IMR-90 (cell line): ENCODE results near the gene GTF2A1. TPM values are rescaled to one million over a fixed set of nuclear protein-coding genes. Genes with fewer than 3 reads are reported as not detected.

ENCODE experiments used
- ATAC-seq: fragments of 200-7000 bp; cut with Tn5 transposase; 2 replicates; pipeline ENCODE4 v1.9.1; 2020; ENCODE audit warnings: low read depth, mild to moderate bottlenecking, moderate library complexity
- BruUV-seq: library from RNA; stranded (reverse); fragments of 400-500 nt; replicated peaks from 2 replicates; lab custom pipeline; 2021; lab: Mats Ljungman, UMichigan
- CTCF ChIA-PET: fragments of 300-600 bp; formaldehyde crosslinking; extraction: SDS; loops from one replicate; lab custom pipeline; 2021; ENCODE audit warnings: antibody characterized with exemption; lab: Yijun Ruan, JAX
- POLR2A ChIA-PET: fragments of 300-600 bp; sonication (Branson Sonifier 250); formaldehyde crosslinking; loops from one replicate; lab custom pipeline; 2022; ENCODE audit warnings: antibody characterized with exemption; ENCODE audit not compliant: unreplicated experiment; lab: Charles Lee
- DNase-seq: peaks from one replicate; pipeline ENCODE4 v3.0.0; 2013
- H2AFZ ChIP-seq: replicated peaks from 2 replicates; pipeline ENCODE3; 2013; ENCODE audit warnings: low read length, mild to moderate bottlenecking; ENCODE audit not compliant: poor library complexity
- H2AK5ac ChIP-seq: 2 replicates; pipeline ENCODE4 v1.6.1; 2013; ENCODE audit warnings: low read depth, low read length, inconsistent platforms
- H2AK9ac ChIP-seq: replicated peaks from 2 replicates; pipeline ENCODE3; 2013; ENCODE audit warnings: mild to moderate bottlenecking, low read depth, low read length, moderate library complexity; ENCODE audit not compliant: poor library complexity
- H2BK120ac ChIP-seq: 2 replicates; pipeline ENCODE4 v1.6.1; 2013; ENCODE audit warnings: low read depth, low read length, inconsistent platforms
- H2BK15ac ChIP-seq: 3 replicates; pipeline ENCODE4 v1.6.1; 2013; ENCODE audit warnings: low read depth, low read length, inconsistent platforms
- H2BK20ac ChIP-seq: 2 replicates; pipeline ENCODE4 v1.6.1; 2013; ENCODE audit warnings: low read depth, mild to moderate bottlenecking, inconsistent platforms, low read length, moderate library complexity
- H2BK5ac ChIP-seq: 2 replicates; pipeline ENCODE4 v1.6.1; 2013; ENCODE audit warnings: mild to moderate bottlenecking, low read depth, low read length, inconsistent platforms; ENCODE audit not compliant: poor library complexity, severe bottlenecking
- H3K14ac ChIP-seq: replicated peaks from 2 replicates; pipeline ENCODE4 v1.6.1; 2013; ENCODE audit warnings: low read depth, low read length, inconsistent platforms
- H3K18ac ChIP-seq: 2 replicates; pipeline ENCODE4 v1.6.1; 2013; ENCODE audit warnings: low read depth, low read length, control low read depth
- H3K23ac ChIP-seq: 2 replicates; pipeline ENCODE4 v1.6.1; 2013; ENCODE audit warnings: low read depth, low read length, inconsistent platforms
- H3K27ac ChIP-seq: 2 replicates; pipeline ENCODE4 v1.5.1; 2013; ENCODE audit warnings: mild to moderate bottlenecking, control low read depth, low read length; ENCODE audit not compliant: insufficient read depth
- H3K27me3 ChIP-seq: 2 replicates; pipeline ENCODE4 v1.6.1; 2013; ENCODE audit warnings: low read length; ENCODE audit not compliant: control insufficient read depth, insufficient read depth
- H3K36me3 ChIP-seq: 2 replicates; pipeline ENCODE4 v1.6.1; 2013; ENCODE audit warnings: low read length, mixed read lengths; ENCODE audit not compliant: control insufficient read depth, insufficient read depth
- H3K4ac ChIP-seq: 2 replicates; pipeline ENCODE4 v1.6.1; 2013; ENCODE audit warnings: low read depth, low read length, inconsistent platforms
- H3K4me1 ChIP-seq: 2 replicates; pipeline ENCODE4 v1.6.1; 2013; ENCODE audit warnings: low read length, mixed read lengths; ENCODE audit not compliant: control insufficient read depth, insufficient read depth
- H3K4me2 ChIP-seq: 2 replicates; pipeline ENCODE4 v1.6.1; 2013; ENCODE audit warnings: low read depth, mild to moderate bottlenecking, control low read depth, low read length, moderate library complexity
- H3K4me3 ChIP-seq: 2 replicates; pipeline ENCODE4 v1.5.1; 2013; ENCODE audit warnings: low read depth, mild to moderate bottlenecking, control low read depth, low read length, moderate library complexity; ENCODE audit not compliant: insufficient read depth
- H3K56ac ChIP-seq: 2 replicates; pipeline ENCODE4 v1.6.1; 2013; ENCODE audit warnings: low read length, inconsistent platforms; ENCODE audit not compliant: insufficient read depth; ENCODE audit errors: extremely low read depth
- H3K79me1 ChIP-seq, 2 experiments: 2 replicates each; pipeline ENCODE4 v1.6.1; 2013; ENCODE audit warnings: low read length in 2 of 2, inconsistent platforms in 1 of 2, low read depth in 1 of 2
- H3K9ac ChIP-seq: 2 replicates; pipeline ENCODE4 v1.6.1; 2013; ENCODE audit warnings: low read depth, low read length, control low read depth
- H3K9me1 ChIP-seq: 2 replicates; pipeline ENCODE4 v1.6.1; 2013; ENCODE audit warnings: low read length, inconsistent platforms; ENCODE audit not compliant: insufficient read depth
- H3K9me3 ChIP-seq: 2 replicates; pipeline ENCODE4 v1.6.1; 2013; ENCODE audit warnings: low read length; ENCODE audit not compliant: control insufficient read depth, insufficient read depth
- H4K20me1 ChIP-seq: 2 replicates; pipeline ENCODE4 v1.6.1; 2013; ENCODE audit warnings: low read length, inconsistent platforms; ENCODE audit not compliant: insufficient read depth
- H4K5ac ChIP-seq: 2 replicates; pipeline ENCODE4 v1.6.1; 2013; ENCODE audit warnings: mild to moderate bottlenecking, low read depth, low read length, control low read depth
- H4K8ac ChIP-seq, 2 experiments: 2 replicates each; pipeline ENCODE4 v1.6.1; 2013; ENCODE audit warnings: low read depth in 2 of 2, low read length in 2 of 2, control low read depth in 1 of 2, inconsistent platforms in 1 of 2
- H4K91ac ChIP-seq: 2 replicates; pipeline ENCODE4 v1.6.1; 2013; ENCODE audit warnings: low read depth, low read length, inconsistent platforms; ENCODE audit not compliant: insufficient read depth
- BHLHE40 ChIP-seq: fragments of 150-350 bp; IDR thresholded peaks from 2 replicates; pipeline ENCODE4 v1.6.1; 2016; ENCODE audit warnings: mild to moderate bottlenecking, low read depth, low read length
- CEBPB ChIP-seq: IDR thresholded peaks from 2 replicates; pipeline ENCODE4 v1.6.1; 2012; ENCODE audit warnings: low read depth, low read length, improper control_type of control experiment
- CHD1 ChIP-seq: IDR thresholded peaks from 2 replicates; pipeline ENCODE4 v1.6.1; 2012; ENCODE audit warnings: low read depth, low read length, improper control_type of control experiment
- CTCF ChIP-seq: conservative IDR thresholded peaks from 2 replicates; pipeline ENCODE4 v1.5.1; 2012; ENCODE audit warnings: mild to moderate bottlenecking, low read depth, low read length, improper control_type of control experiment
- ELK1 ChIP-seq: fragments of 150-350 bp; IDR thresholded peaks from 2 replicates; pipeline ENCODE4 v1.6.1; 2016; ENCODE audit warnings: low read depth, mild to moderate bottlenecking, low read length, moderate library complexity, borderline replicate concordance
- FOS ChIP-seq: fragments of 150-350 bp; IDR thresholded peaks from 2 replicates; pipeline ENCODE4 v1.6.1; 2016; ENCODE audit warnings: low read depth, low read length
- MAFK ChIP-seq: IDR thresholded peaks from 2 replicates; pipeline ENCODE4 v1.6.1; 2012; ENCODE audit warnings: low read depth, low read length, improper control_type of control experiment
- MAZ ChIP-seq: IDR thresholded peaks from 2 replicates; pipeline ENCODE4 v1.6.1; 2012; ENCODE audit warnings: low read depth, mild to moderate bottlenecking, low read length, improper control_type of control experiment, moderate library complexity, borderline replicate concordance
- MXI1 ChIP-seq: IDR thresholded peaks from 2 replicates; pipeline ENCODE4 v1.6.1; 2012; ENCODE audit warnings: low read depth, mild to moderate bottlenecking, low read length, moderate library complexity, borderline replicate concordance
- NFE2L2 ChIP-seq: fragments of 150-350 bp; IDR thresholded peaks from 2 replicates; pipeline ENCODE4 v1.6.1; 2016; ENCODE audit warnings: low read depth, mild to moderate bottlenecking, low read length
- POLR2A ChIP-seq: IDR thresholded peaks from 2 replicates; pipeline ENCODE4 v1.6.1; 2012; ENCODE audit warnings: mild to moderate bottlenecking, low read depth, low read length
- RAD21 ChIP-seq: IDR thresholded peaks from 2 replicates; pipeline ENCODE4 v1.6.1; 2012; ENCODE audit warnings: low read length, improper control_type of control experiment
- RCOR1 ChIP-seq: IDR thresholded peaks from 2 replicates; pipeline ENCODE4 v1.6.1; 2012; ENCODE audit warnings: mild to moderate bottlenecking, low read length, improper control_type of control experiment; ENCODE audit not compliant: insufficient replicate concordance
- RFX5 ChIP-seq: IDR thresholded peaks from 2 replicates; pipeline ENCODE4 v1.8.0; 2012; ENCODE audit warnings: low read depth, mild to moderate bottlenecking, low read length, moderate library complexity
- SMC3 ChIP-seq: fragments of 150-350 bp; IDR thresholded peaks from 2 replicates; pipeline ENCODE4 v1.6.1; 2016; ENCODE audit warnings: low read depth, mild to moderate bottlenecking, antibody characterized with exemption, low read length, moderate library complexity
- USF2 ChIP-seq: fragments of 150-350 bp; IDR thresholded peaks from 2 replicates; pipeline ENCODE4 v1.6.1; 2017; ENCODE audit warnings: mild to moderate bottlenecking, antibody characterized with exemption, low read length, low read depth
- WGBS, 2 experiments: methylation state at CpG; one replicate each; pipeline versions ENCODE4 v1.1.5 to v1.1.7; 2013; ENCODE audit warnings: missing lambda C conversion rate in 2 of 2; ENCODE audit not compliant: insufficient read length in 1 of 2; ENCODE audit errors: extremely low coverage in 2 of 2; 5-methylcytosine and 5-hydroxymethylcytosine counted together
- dilution Hi-C: fragments of 300-500 bp; cut with HindIII; formaldehyde crosslinking; loops from one replicate; pipeline ENCODE4 v1.14.3; 2018; ENCODE audit warnings: low sequenced_read_pairs; ENCODE audit not compliant: unreplicated experiment
- in situ Hi-C: fragments of 300-500 bp; cut with MboI; formaldehyde crosslinking; loops from 3 replicates; pipeline ENCODE4 v1.14.3; 2019; ENCODE audit warnings: low sequenced_read_pairs, inconsistent platforms, mixed read lengths
- intact Hi-C: fragments of 100-400 bp; cut with micrococcal nuclease; formaldehyde crosslinking; loops from 2 replicates; pipeline ENCODE4 v1.10.0; 2022
- polyA plus RNA-seq, 3 experiments: library from polyadenylated mRNA; depleted of rRNA; stranded (reverse); fragments of >200 nt; gene quantifications; 2 replicates each; pipeline ENCODE4 v1.2.3, GENCODE V29; 2012; ENCODE audit warnings: low replicate concordance in 1 of 3
- total RNA-seq: library from RNA; depleted of rRNA; stranded (reverse); fragments of >200 nt; gene quantifications from 2 replicates; pipeline ENCODE4 v1.2.3, GENCODE V29; 2012

The GTF2A1 gene
- total and polyA plus RNA-seq, 2 of the 4 experiments (the other 2 are of a cell fraction), result 16.0 to 60.4 TPM

- no peak overlapping the region for H3K4me2 ChIP-seq
- no peak overlapping the region for H2BK5ac ChIP-seq
- CTCF ChIA-PET, result no interaction called here
- H4K5ac ChIP-seq, result no peak overlapping the region
- H3K36me3 ChIP-seq, result peaks cover 4% of the 10 kb centered on the region
- H3K9me3 ChIP-seq, result no peaks in the 10 kb centered on the region
- no peak overlapping the region for H3K27ac ChIP-seq
- no peak overlapping the region for H2AK9ac ChIP-seq
- H2BK15ac ChIP-seq, result no peak overlapping the region
- no peak overlapping the region for H2AFZ ChIP-seq
- TF ChIP-seq RAD21 (no peak), CTCF (no peak), MXI1 (no peak), MAFK (no peak), POLR2A (no peak), BHLHE40 (no peak), ELK1 (no peak), USF2 (no peak), RFX5 (no peak), CHD1 (no peak), FOS (no peak), MAZ (no peak), RCOR1 (no peak), NFE2L2 (no peak), SMC3 (no peak), CEBPB (no peak)
- H2AK5ac ChIP-seq, result no peak overlapping the region
- no peak overlapping the region for H4K8ac ChIP-seq
- ATAC-seq (no peak), DNase-seq (no peak)
- H3K79me1 ChIP-seq, result peaks cover 0 to 7% of the 10 kb centered on the region in 2 experiments; a peak in 1 of 4 replicates
- peaks cover 3% of the 10 kb centered on the region; the same call in 1 of the 2 replicates for H3K4me1 ChIP-seq
- no TSS peak for BruUV-seq
- H4K20me1 ChIP-seq, result no peaks in the 10 kb centered on the region
- dilution Hi-C loops, result no loop called here
- intact Hi-C loops, result no loop called here
- no peak overlapping the region for H3K14ac ChIP-seq
- no peak overlapping the region for H3K56ac ChIP-seq
- no peak overlapping the region for H3K4ac ChIP-seq
- in situ Hi-C loops, result no loop called here
- H3K9me1 ChIP-seq, result no peaks in the 10 kb centered on the region
- no peak overlapping the region for H2BK120ac ChIP-seq
- no peak overlapping the region for H3K4me3 ChIP-seq
- H3K18ac ChIP-seq, result no peak overlapping the region
- H3K9ac ChIP-seq, result no peak overlapping the region
- H3K23ac ChIP-seq, result no peak overlapping the region
- no peak overlapping the region for H4K91ac ChIP-seq
- WGBS, 2 experiments, result 100% methylated on average over 1 of the region's 2 CpGs; no CpG with 5 or more reads in 1 of the 2 experiments
- H2BK20ac ChIP-seq, result no peak overlapping the region
- no peaks in the 10 kb centered on the region for H3K27me3 ChIP-seq
- POLR2A ChIA-PET, result no interaction called here
Measured at GRCh38 chr14:81179631-81180030, 41.1 kb downstream of the GTF2A1 start.
